GM19463 (cell line): ENCODE results near the gene DNAAF2.
A peak's percentile ranks its signal among the peaks of the same experiment; 100 is the strongest.
"Not testable (repeated sequence)": the region's sequence is repeated elsewhere in the genome, so short reads cannot be mapped to it uniquely, and the experiment has no call there.

ENCODE experiments used
- ATAC-seq: cut with Tn5 transposase; IDR thresholded peaks from one replicate; pipeline ENCODE4 v1.9.1; 2021; ENCODE audit warnings: mild to moderate bottlenecking, moderate library complexity; ENCODE audit not compliant: unreplicated experiment

DNAAF2 gene

GRCh38 chr14:49622022-49622607 is 12.9 kb downstream of the DNAAF2 start:
- no peak for ATAC-seq

- peak; percentile 32 for ATAC-seq
Observed at GRCh38 chr14:49621114-49621881, 13.7 kb downstream of the DNAAF2 start.

GRCh38 chr14:49620182-49621113 is 14.6 kb downstream of the DNAAF2 start, which contains the start of the genes MGAT2 and RPL36AL:
Gene MGAT2 (plus strand): TSS chr14:49620799. CDS start chr14:49621269, 470 bp downstream.
Gene RPL36AL (minus strand): TSS chr14:49620626. CDS start chr14:49619104, 1,522 bp downstream.
- peak; percentile 92 for ATAC-seq

- no peak for ATAC-seq
Observed at GRCh38 chr14:49619730-49620129, 15.3 kb downstream of the DNAAF2 start.

GRCh38 chr14:49619273-49619672 is 15.8 kb downstream of the DNAAF2 start:
- ATAC-seq: not testable (repeated sequence)

GRCh38 chr14:49617852-49618519 is 17.1 kb downstream of the DNAAF2 start:
- no peak for ATAC-seq

- ATAC-seq: no peak
Observed at GRCh38 chr14:49615776-49616175, 19.3 kb downstream of the DNAAF2 start.

- ATAC-seq: no peak
Observed at GRCh38 chr14:49614196-49614595, 20.8 kb downstream of the DNAAF2 start.

GRCh38 chr14:49612671-49613070 is 22.4 kb downstream of the DNAAF2 start:
- ATAC-seq: no peak

- ATAC-seq: no peak
Observed at GRCh38 chr14:49612251-49612650, 22.8 kb downstream of the DNAAF2 start.

GRCh38 chr14:49607583-49607982 is 27.5 kb downstream of the DNAAF2 start:
- ATAC-seq: no peak

GRCh38 chr14:49598485-49599300 is 36.4 kb downstream of the DNAAF2 start, which contains the start of gene LRR1:
Gene LRR1 (plus strand): TSS chr14:49598940. CDS start chr14:49599021, 81 bp downstream.
- ATAC-seq: peak; percentile 54

- ATAC-seq: peak; percentile 0
Observed at GRCh38 chr14:49598189-49598484, 36.9 kb downstream of the DNAAF2 start.

- no peak for ATAC-seq
Observed at GRCh38 chr14:49594347-49595091, 40.5 kb downstream of the DNAAF2 start.

GRCh38 chr14:49593016-49593415 is 42.0 kb downstream of the DNAAF2 start:
- no peak for ATAC-seq

GRCh38 chr14:49589387-49589786 is 45.7 kb downstream of the DNAAF2 start:
- no peak for ATAC-seq

GRCh38 chr14:49586673-49587460 is 48.2 kb downstream of the DNAAF2 start:
- peak; percentile 17 for ATAC-seq
